ENCODE measurements around the gene ZNF91.
"Not testable (repeated sequence)": the region's sequence is repeated elsewhere in the genome, so short reads cannot be mapped to it uniquely, and the experiment has no call there.

The ZNF91 gene

DNA sequence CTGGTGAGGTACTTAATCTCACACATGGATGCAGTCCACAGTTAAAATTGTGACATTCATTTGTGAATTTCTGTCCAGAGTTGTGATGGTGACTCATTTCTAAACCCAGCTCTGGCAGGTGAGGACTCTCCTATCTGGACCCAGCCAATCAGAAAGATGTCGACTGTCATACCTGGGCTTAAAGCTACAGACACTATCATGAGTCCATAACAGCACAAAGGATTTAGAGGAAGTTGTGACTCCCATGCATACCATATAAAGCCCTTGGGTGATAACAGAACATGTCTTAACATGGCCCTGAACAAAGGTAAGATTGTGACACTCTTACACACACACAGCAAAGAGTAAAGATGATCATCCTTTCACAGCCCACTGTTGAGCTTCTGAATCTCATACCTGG, 85.3 kb downstream of the ZNF91 start:
- DNase-seq (ENCODE audit: low read depth) = no peak
- TF ChIP-seq, protein P1, sequence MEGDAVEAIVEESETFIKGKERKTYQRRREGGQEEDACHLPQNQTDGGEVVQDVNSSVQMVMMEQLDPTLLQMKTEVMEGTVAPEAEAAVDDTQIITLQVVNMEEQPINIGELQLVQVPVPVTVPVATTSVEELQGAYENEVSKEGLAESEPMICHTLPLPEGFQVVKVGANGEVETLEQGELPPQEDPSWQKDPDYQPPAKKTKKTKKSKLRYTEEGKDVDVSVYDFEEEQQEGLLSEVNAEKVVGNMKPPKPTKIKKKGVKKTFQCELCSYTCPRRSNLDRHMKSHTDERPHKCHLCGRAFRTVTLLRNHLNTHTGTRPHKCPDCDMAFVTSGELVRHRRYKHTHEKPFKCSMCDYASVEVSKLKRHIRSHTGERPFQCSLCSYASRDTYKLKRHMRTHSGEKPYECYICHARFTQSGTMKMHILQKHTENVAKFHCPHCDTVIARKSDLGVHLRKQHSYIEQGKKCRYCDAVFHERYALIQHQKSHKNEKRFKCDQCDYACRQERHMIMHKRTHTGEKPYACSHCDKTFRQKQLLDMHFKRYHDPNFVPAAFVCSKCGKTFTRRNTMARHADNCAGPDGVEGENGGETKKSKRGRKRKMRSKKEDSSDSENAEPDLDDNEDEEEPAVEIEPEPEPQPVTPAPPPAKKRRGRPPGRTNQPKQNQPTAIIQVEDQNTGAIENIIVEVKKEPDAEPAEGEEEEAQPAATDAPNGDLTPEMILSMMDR (conservative IDR thresholded peaks at IDR 0.05; ENCODE audit: low read length) = no peak
- H3K4me3 ChIP-seq (ENCODE audit: low read length) = no peak overlapping the region

GRCh38 chr19:23305555-23305954, 89.7 kb downstream of the ZNF91 start:
- no peak for DNase-seq (ENCODE audit: low read depth)
- H3K4me3 ChIP-seq (ENCODE audit: low read length) = no peak overlapping the region
- TF ChIP-seq, protein P1 (conservative IDR thresholded peaks at IDR 0.05; ENCODE audit: low read length) = no peak

GRCh38 chr19:23304238-23304637, 91.0 kb downstream of the ZNF91 start:
- no peak for DNase-seq (ENCODE audit: low read depth)
- H3K4me3 ChIP-seq (ENCODE audit: low read length) = no peak overlapping the region
- TF ChIP-seq, protein P1 (conservative IDR thresholded peaks at IDR 0.05; ENCODE audit: low read length) = no peak

- TF ChIP-seq, protein P1 (conservative IDR thresholded peaks at IDR 0.05; ENCODE audit: low read length) = no peak
- no peak overlapping the region for H3K4me3 ChIP-seq (ENCODE audit: low read length)
- no peak for DNase-seq (ENCODE audit: low read depth)
Measured at GRCh38 chr19:23294141-23294540, 101.1 kb downstream of the ZNF91 start.

- DNase-seq (ENCODE audit: low read depth); H3K4me3 ChIP-seq (ENCODE audit: low read length): not testable (repeated sequence)
Measured at GRCh38 chr19:23289966-23290365, 105.3 kb downstream of the ZNF91 start.

Measured in AG10803 (cell line).